CD4-positive, alpha-beta T cell treated with Interleukin-21 for 1 hour (primary cell): ENCODE data around the gene ZNF236.
"Not testable (repeated sequence)": the region's sequence is repeated elsewhere in the genome, so short reads cannot be mapped to it uniquely, and the experiment has no call there.

Experiments used
- DNase-seq: peaks from one replicate; pipeline ENCODE4 v3.0.0-alpha.2; 2020

ZNF236 gene

DNA sequence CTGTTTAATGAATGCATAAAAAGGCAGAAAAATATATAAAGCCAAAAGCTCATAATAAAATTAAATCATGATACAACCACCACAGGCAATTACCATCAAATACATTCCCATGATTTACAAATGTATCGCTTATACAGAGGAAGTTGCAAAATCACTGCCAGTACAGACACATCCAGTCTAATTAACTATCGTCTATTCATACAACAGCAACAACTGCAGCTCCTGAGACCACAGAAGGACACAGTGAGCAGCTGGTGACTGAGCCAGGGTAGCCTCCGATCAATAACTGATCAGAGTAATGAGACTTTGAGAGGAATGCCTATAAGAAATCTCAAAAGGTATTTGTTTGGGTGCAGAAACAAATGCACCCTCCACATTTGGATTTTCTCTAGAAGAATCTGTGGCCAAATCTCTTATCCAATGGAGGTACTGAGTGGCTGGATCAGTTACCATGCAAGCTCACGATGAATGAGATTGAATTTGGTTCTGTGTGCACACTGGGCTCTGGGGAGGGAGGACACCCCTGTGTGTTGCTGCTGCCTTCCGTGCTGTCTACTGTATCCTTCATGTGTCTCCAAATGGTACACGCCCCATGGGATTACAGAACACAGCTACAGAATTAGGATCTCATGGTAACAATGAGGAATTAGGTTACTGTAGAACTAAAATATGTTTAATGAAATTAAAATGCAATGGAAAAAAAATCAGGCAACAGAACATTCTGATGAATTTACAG is 190.6 kb downstream of the ZNF236 start:
- DNase-seq = no peak

- no peak for DNase-seq
These were observed 191.6 kb downstream of the ZNF236 start for GRCh38 chr18:77013811-77014521.

GRCh38 chr18:77014538-77014937 is 192.2 kb downstream of the ZNF236 start:
- DNase-seq = no peak

DNA sequence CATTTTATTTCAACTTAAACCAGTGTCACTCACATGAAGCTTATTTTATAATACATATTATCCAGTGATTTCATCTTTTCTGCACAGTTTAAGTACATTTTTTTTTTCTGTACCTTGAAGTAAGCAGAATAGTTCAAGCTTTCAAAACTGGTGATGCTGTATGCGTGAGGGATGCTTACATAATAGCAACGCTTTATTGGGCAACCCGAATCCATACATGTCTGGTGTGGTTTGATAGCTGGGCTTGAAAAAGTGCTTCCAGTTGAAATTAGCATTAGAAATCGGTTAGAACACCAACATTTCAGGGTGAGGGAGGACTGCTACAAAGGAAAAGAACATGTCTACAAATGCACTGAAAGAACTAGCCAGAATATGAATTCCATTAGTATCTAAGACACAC is 192.8 kb downstream of the ZNF236 start:
- DNase-seq = no peak

- DNase-seq = no peak
These were observed 193.7 kb downstream of the ZNF236 start for GRCh38 chr18:77015771-77016710.

DNA sequence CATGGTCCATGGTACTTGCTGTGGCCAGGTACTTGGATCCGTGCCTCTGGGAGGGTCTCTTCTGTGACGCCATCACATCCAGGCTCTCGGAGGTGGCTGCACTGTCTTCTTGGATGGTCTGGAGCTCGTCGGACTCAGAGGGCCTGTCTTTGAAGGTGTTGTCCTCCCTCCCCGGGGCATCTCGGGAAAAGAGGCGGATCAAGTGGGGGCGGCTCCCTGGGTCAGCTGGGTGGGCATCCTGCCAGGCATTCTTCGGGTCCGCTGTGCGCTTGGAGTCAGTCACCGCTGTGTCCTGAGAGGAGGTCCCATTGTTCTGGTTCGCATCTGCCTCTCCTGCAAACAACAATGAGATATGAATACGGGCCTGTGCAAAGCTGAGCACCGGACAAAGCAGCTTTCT is 194.6 kb downstream of the ZNF236 start:
- no peak for DNase-seq

GRCh38 chr18:77017355-77017754 is 195.0 kb downstream of the ZNF236 start:
- no peak for DNase-seq

- DNase-seq = not testable (repeated sequence)
These were observed 196.3 kb downstream of the ZNF236 start for GRCh38 chr18:77018650-77019049.

GRCh38 chr18:77019641-77020040 is 197.3 kb downstream of the ZNF236 start:
- no peak for DNase-seq
